H1 (cell line): ENCODE results near the gene FAM111A. TPM values are rescaled to one million over a fixed set of nuclear protein-coding genes. Genes with fewer than 3 reads are reported as not detected.

ENCODE experiments used
- CTCF ChIA-PET: fragments of 300-600 bp; sonication (Branson Sonifier 250); formaldehyde crosslinking; loops from one replicate; lab custom pipeline; 2021; ENCODE audit not compliant: partially characterized antibody; lab: Charles Lee
- POLR2A ChIA-PET: fragments of 300-600 bp; sonication (Branson Sonifier 250); formaldehyde crosslinking; loops from one replicate; lab custom pipeline; 2021; ENCODE audit warnings: inconsistent platforms; ENCODE audit not compliant: partially characterized antibody; lab: Charles Lee
- DNase-seq, 2 experiments: peaks; one replicate each; pipeline versions ENCODE4 v3.0.0 to v3.0.0-alpha.2; 2010 to 2022; ENCODE audit warnings: low spot score in 2 of 2, low read depth in 1 of 2, mixed read lengths in 1 of 2
- FAIRE-seq: peaks from 2 replicates; lab custom pipeline; 2011; peaks lifted over from hg19 to GRCh38; lab: Jason Lieb, UNC
- H2AFZ ChIP-seq: 2 replicates; pipeline ENCODE4 v1.8.1; 2012; ENCODE audit warnings: low read length, inconsistent platforms
- H2AK5ac ChIP-seq: 2 replicates; pipeline ENCODE4 v1.6.1; 2013; ENCODE audit warnings: low read depth, low read length
- H2BK120ac ChIP-seq: replicated peaks from 2 replicates; pipeline ENCODE3; 2013; ENCODE audit warnings: low read depth, low read length, inconsistent platforms
- H2BK12ac ChIP-seq: 2 replicates; pipeline ENCODE4 v1.6.1; 2013; ENCODE audit warnings: low read depth, low read length
- H2BK15ac ChIP-seq: 2 replicates; pipeline ENCODE4 v1.6.1; 2013; ENCODE audit warnings: low read length
- H2BK20ac ChIP-seq: 2 replicates; pipeline ENCODE4 v1.6.1; 2013; ENCODE audit warnings: low read length
- H2BK5ac ChIP-seq: 2 replicates; pipeline ENCODE4 v1.6.1; 2013; ENCODE audit warnings: low read depth, low read length
- H3K14ac ChIP-seq: 2 replicates; pipeline ENCODE4 v1.6.1; 2013; ENCODE audit warnings: inconsistent platforms; ENCODE audit not compliant: insufficient read length
- H3K18ac ChIP-seq: 2 replicates; pipeline ENCODE4 v1.6.1; 2013; ENCODE audit warnings: low read length; ENCODE audit errors: extremely low read depth
- H3K23ac ChIP-seq: 2 replicates; pipeline ENCODE4 v1.6.1; 2013; ENCODE audit warnings: inconsistent platforms; ENCODE audit not compliant: insufficient read length
- H3K23me2 ChIP-seq: 2 replicates; pipeline ENCODE4 v1.6.1; 2013; ENCODE audit warnings: low read depth, low read length
- H3K27ac ChIP-seq: 2 replicates; pipeline ENCODE4 v1.6.1; 2011; ENCODE audit warnings: low read depth, low read length, inconsistent platforms
- H3K27me3 ChIP-seq, 4 experiments: replicated peaks in 1 of 4; 1 replicate in 1 of 4; 2 replicates in 3 of 4; pipeline versions ENCODE4 v1.6.1 to v1.8.1; 2011 to 2013; ENCODE audit warnings: low read length in 3 of 4, mild to moderate bottlenecking in 3 of 4, inconsistent platforms in 2 of 4, mixed read lengths in 2 of 4, moderate library complexity in 1 of 4; ENCODE audit not compliant: control insufficient read depth in 3 of 4, insufficient read depth in 3 of 4; ENCODE audit errors: extremely low read depth in 1 of 4
- H3K36me3 ChIP-seq, 4 experiments: 2 replicates each; pipeline versions ENCODE4 v1.6.1 to v1.8.1; 2011 to 2013; ENCODE audit warnings: mild to moderate bottlenecking in 4 of 4, low read length in 3 of 4, moderate library complexity in 2 of 4, control low read depth in 1 of 4, inconsistent platforms in 1 of 4; ENCODE audit not compliant: insufficient read depth in 4 of 4, control insufficient read depth in 2 of 4
- H3K4ac ChIP-seq: replicated peaks from 2 replicates; pipeline ENCODE3; 2013; ENCODE audit warnings: low read length, low read depth, mixed read lengths, inconsistent platforms; ENCODE audit not compliant: insufficient read length
- H3K4me1 ChIP-seq, 4 experiments: replicated peaks in 1 of 4; 1 replicate in 1 of 4; 2 replicates in 3 of 4; pipeline versions ENCODE4 v1.6.1 to v1.8.1; 2011 to 2013; ENCODE audit warnings: low read length in 3 of 4, inconsistent platforms in 2 of 4, mixed read lengths in 1 of 4; ENCODE audit not compliant: insufficient read depth in 4 of 4, control insufficient read depth in 3 of 4
- H3K4me2 ChIP-seq, 2 experiments: 2 replicates each; pipeline versions ENCODE4 v1.6.1 to v1.8.1; 2011 to 2013; ENCODE audit warnings: low read depth in 2 of 2, low read length in 2 of 2, control low read depth in 1 of 2, inconsistent platforms in 1 of 2, mild to moderate bottlenecking in 1 of 2; ENCODE audit not compliant: insufficient read depth in 1 of 2
- H3K4me3 ChIP-seq, 4 experiments: fragments of 200-600, 300-600 bp in 1 of 4; sonication (generic), shearing (Covaris generic), sonication (Bioruptor Twin) in 1 of 4; 2 replicates each; pipeline versions ENCODE4 v1.5.1 to v1.8.1; 2011 to 2016; ENCODE audit warnings: low read length in 4 of 4, low read depth in 3 of 4, control low read depth in 2 of 4, inconsistent platforms in 2 of 4, mild to moderate bottlenecking in 2 of 4, mixed read lengths in 1 of 4, moderate library complexity in 1 of 4; ENCODE audit not compliant: insufficient read depth in 2 of 4; ENCODE audit errors: extremely low read depth in 1 of 4
- H3K56ac ChIP-seq: replicated peaks from 2 replicates; pipeline ENCODE3; 2013; ENCODE audit warnings: low read depth, mild to moderate bottlenecking, mixed read lengths, low read length, inconsistent platforms; ENCODE audit not compliant: insufficient read length
- H3K79me1 ChIP-seq: 2 replicates; pipeline ENCODE4 v1.6.1; 2013; ENCODE audit warnings: low read depth, low read length, control low read depth
- H3K79me2 ChIP-seq, 2 experiments: 2 replicates each; pipeline versions ENCODE4 v1.6.1 to v1.8.1; 2012 to 2013; ENCODE audit warnings: low read length in 2 of 2, mild to moderate bottlenecking in 2 of 2, inconsistent platforms in 1 of 2; ENCODE audit not compliant: insufficient read depth in 2 of 2, control insufficient read depth in 1 of 2
- H3K9ac ChIP-seq, 4 experiments: replicated peaks in 1 of 4; 1 replicate in 1 of 4; 2 replicates in 3 of 4; pipeline versions ENCODE4 v1.6.1 to v1.8.1; 2011 to 2013; ENCODE audit warnings: low read depth in 3 of 4, low read length in 3 of 4, control low read depth in 2 of 4, mild to moderate bottlenecking in 2 of 4, moderate library complexity in 2 of 4, inconsistent platforms in 1 of 4; ENCODE audit errors: extremely low read depth in 1 of 4
- H3K9me3 ChIP-seq, 2 experiments: 2 replicates each; pipeline versions ENCODE4 v1.6.1 to v1.8.1; 2012 to 2013; ENCODE audit warnings: mild to moderate bottlenecking in 2 of 2, moderate library complexity in 2 of 2, control low read depth in 1 of 2, inconsistent platforms in 1 of 2, low read depth in 1 of 2, low read length in 1 of 2, mixed read lengths in 1 of 2; ENCODE audit not compliant: insufficient read depth in 2 of 2
- H4K20me1 ChIP-seq, 2 experiments: replicated peaks in 1 of 2; 2 replicates each; pipeline versions ENCODE3 to v1.8.1; 2011 to 2013; ENCODE audit warnings: inconsistent platforms in 2 of 2, low read length in 2 of 2, mild to moderate bottlenecking in 1 of 2; ENCODE audit not compliant: insufficient read depth in 2 of 2, control insufficient read depth in 1 of 2
- H4K5ac ChIP-seq: 2 replicates; pipeline ENCODE4 v1.6.1; 2013; ENCODE audit warnings: low read length, low read depth, mixed read lengths, inconsistent platforms; ENCODE audit not compliant: insufficient read length
- H4K8ac ChIP-seq: 2 replicates; pipeline ENCODE4 v1.8.0; 2013; ENCODE audit warnings: mild to moderate bottlenecking, moderate library complexity, low read length, inconsistent platforms; ENCODE audit not compliant: insufficient read depth; ENCODE audit errors: extremely low read depth
- H4K91ac ChIP-seq: replicated peaks from 2 replicates; pipeline ENCODE3; 2013; ENCODE audit warnings: low read length, mixed read lengths, inconsistent platforms; ENCODE audit not compliant: insufficient read length
- BACH1 ChIP-seq: IDR thresholded peaks from 2 replicates; pipeline ENCODE4 v1.6.1; 2012; ENCODE audit warnings: low read length, improper control_type of control experiment
- BRCA1 ChIP-seq: IDR thresholded peaks from 2 replicates; pipeline ENCODE4 v1.6.1; 2012; ENCODE audit warnings: low read depth, low read length, improper control_type of control experiment
- CBX8 ChIP-seq: fragments of 300-800, 300-1000 bp; sonication (generic); IDR thresholded peaks from 2 replicates; pipeline ENCODE4 v1.7.1; 2016; ENCODE audit warnings: low read depth, low read length, borderline replicate concordance
- CHD2 ChIP-seq: IDR thresholded peaks from 2 replicates; pipeline ENCODE4 v1.6.1; 2012; ENCODE audit warnings: low read length, improper control_type of control experiment
- EP300 ChIP-seq, 2 experiments: IDR thresholded peaks; 1 replicate in 1 of 2; 2 replicates in 1 of 2; pipeline ENCODE4 v1.6.1; 2011 to 2012; ENCODE audit warnings: low read depth in 2 of 2, low read length in 2 of 2, mild to moderate bottlenecking in 2 of 2, borderline replicate concordance in 1 of 2, inconsistent platforms in 1 of 2, moderate library complexity in 1 of 2
- MAFK ChIP-seq: IDR thresholded peaks from 2 replicates; pipeline ENCODE4 v1.6.1; 2012; ENCODE audit warnings: low read depth, mild to moderate bottlenecking, improper control_type of control experiment, low read length
- RXRA ChIP-seq: IDR thresholded peaks from 2 replicates; pipeline ENCODE4 v1.6.1; 2011; ENCODE audit warnings: low read depth, mild to moderate bottlenecking, low read length, moderate library complexity; ENCODE audit not compliant: insufficient read depth
- SIN3A ChIP-seq, 2 experiments: IDR thresholded peaks in 1 of 2; conservative IDR thresholded peaks in 1 of 2; 2 replicates each; pipeline ENCODE4 v1.6.1; 2011 to 2012; ENCODE audit warnings: low read length in 2 of 2, improper control_type of control experiment in 1 of 2, low read depth in 1 of 2, mild to moderate bottlenecking in 1 of 2
- SP1 ChIP-seq: IDR thresholded peaks from 2 replicates; pipeline ENCODE4 v1.6.1; 2011; ENCODE audit warnings: low read depth, low read length
- SP2 ChIP-seq: IDR thresholded peaks from 2 replicates; pipeline ENCODE4 v1.6.1; 2012; ENCODE audit warnings: mild to moderate bottlenecking, low read length, inconsistent platforms
- SP4 ChIP-seq: IDR thresholded peaks from 2 replicates; pipeline ENCODE4 v1.6.1; 2012; ENCODE audit warnings: low read length, inconsistent platforms
- TAF7 ChIP-seq: optimal IDR thresholded peaks from 2 replicates; pipeline ENCODE3; 2011; ENCODE audit warnings: low read depth, mild to moderate bottlenecking, inconsistent platforms, low read length, moderate library complexity, borderline replicate concordance
- TCF12 ChIP-seq: IDR thresholded peaks from 2 replicates; pipeline ENCODE4 v1.6.1; 2011; ENCODE audit warnings: low read depth, mild to moderate bottlenecking, low read length
- YY1 ChIP-seq: IDR thresholded peaks from 2 replicates; pipeline ENCODE4 v1.6.1; 2011; ENCODE audit warnings: low read depth, mild to moderate bottlenecking, low read length
- WGBS, 2 experiments: shearing (Covaris generic) in 1 of 2; methylation state at CpG; one replicate each; pipeline versions ENCODE4 v1.1.6 to v1.1.7; 2013 to 2015; ENCODE audit warnings: low lambda C conversion rate in 2 of 2, mixed read lengths in 2 of 2, inconsistent platforms in 1 of 2, low coverage in 1 of 2, missing lambda C conversion rate in 1 of 2; ENCODE audit not compliant: insufficient replicate concordance in 2 of 2, insufficient coverage in 1 of 2, insufficient read length in 1 of 2; ENCODE audit errors: extremely low coverage in 1 of 2, missing lambda C conversion rate in 1 of 2; 5-methylcytosine and 5-hydroxymethylcytosine counted together
- polyA plus RNA-seq, 7 experiments: library from polyadenylated mRNA; depleted of rRNA in 3 of 7; stranded (reverse) in 5 of 7; unstranded in 2 of 7; fragments of >200 nt in 5 of 7; fragments of 200-250 nt in 2 of 7; gene quantifications; 1 replicate in 5 of 7; 2 replicates in 1 of 7; 4 replicates in 1 of 7; pipeline versions ENCODE4 v1.2.1 to v1.2.3, GENCODE V29; 2011 to 2013; ENCODE audit warnings: missing spikeins in 2 of 7, mixed read lengths in 2 of 7
- total RNA-seq: library from RNA; stranded (reverse); fragmentation: NEBNext Ultra II Directional; extraction: Animal tissue kit (Norgen Biotek cat#: 25700); gene quantifications from 2 replicates; pipeline ENCODE4 v1.2.1, GENCODE V29; 2021

Gene FAM111A
- total and polyA plus RNA-seq, 2 of the 8 experiments (the other 6 are each of a cell fraction or from before 2014, with no cell fraction given): 10.2 to 29.9 TPM

GRCh38 chr11:59183771-59184170 lies 41.1 kb downstream of the FAM111A start:
- no peaks in the 10 kb centered on the region for H3K23me2 ChIP-seq
- H2AFZ ChIP-seq: no peak overlapping the region
- no peak overlapping the region for H3K27ac ChIP-seq
- no peak overlapping the region for H4K5ac ChIP-seq
- ChIA-PET POLR2A (interaction anchor here (9.4 kb wide), 1 partner anchor 11 kb away, joined by 79 read pairs; the partner anchor contains the start of gene DTX4), CTCF (interaction anchor here (1.1 to 9.5 kb wide), 11 partner anchors 8 to 82 kb away, joined by 3 to 201 read pairs (median 19); partner anchors contain the start of gene DTX4)
- H3K9me3 ChIP-seq: no peaks in the 10 kb centered on the region
- no peak overlapping the region for H2BK120ac ChIP-seq
- H4K8ac ChIP-seq: no peak overlapping the region
- FAIRE-seq (no peak), DNase-seq (no peak)
- H2AK5ac ChIP-seq: no peak overlapping the region
- no peak overlapping the region for H2BK12ac ChIP-seq
- H3K9ac ChIP-seq: no peak overlapping the region
- H3K4me1 ChIP-seq: peaks cover 0 to 8% (median 3%) of the 10 kb centered on the region in 4 experiments; a peak in 3 of 7 replicates
- H4K20me1 ChIP-seq: peaks cover 2 to 3% of the 10 kb centered on the region in 2 experiments
- no peak overlapping the region for H3K18ac ChIP-seq
- H3K23ac ChIP-seq: no peak overlapping the region
- H3K79me1 ChIP-seq: peaks cover 6% of the 10 kb centered on the region; the same call in 1 of the 2 replicates
- no peak overlapping the region for H3K4me2 ChIP-seq
- H4K91ac ChIP-seq: no peak overlapping the region
- H3K4me3 ChIP-seq: no peak overlapping the region
- H3K79me2 ChIP-seq: 0 out of 4 replicates have a peak, but pooled peaks cover 0 to 8% of the 10 kb centered on the region in 2 experiments
- no peaks in the 10 kb centered on the region for H3K27me3 ChIP-seq
- H3K4ac ChIP-seq: no peak overlapping the region
- no peak overlapping the region for H2BK20ac ChIP-seq
- H2BK15ac ChIP-seq: no peak overlapping the region
- 85% methylated on average over 1 of the region's 1 CpG; no CpG with 5 or more reads in 1 of the 2 experiments for WGBS, 2 experiments
- H2BK5ac ChIP-seq: no peak overlapping the region
- H3K56ac ChIP-seq: no peak overlapping the region
- no peak overlapping the region for H3K14ac ChIP-seq
- peaks cover 0 to 11% (median 4%) of the 10 kb centered on the region in 4 experiments; a peak in 4 of 8 replicates for H3K36me3 ChIP-seq
- TF ChIP-seq SP2 (no peak), MAFK (no peak), CBX8 (no peak), TAF7 (no peak), BACH1 (no peak), SP1 (no peak), CHD2 (no peak), TCF12 (no peak), SP4 (no peak), YY1 (no peak), BRCA1 (no peak), EP300 (IDR thresholded peaks at IDR 0.05; ENCODE audit: borderline replicate concordance in 1 of 2, low read depth in 2 of 2, low read length in 2 of 2) (no peak), SIN3A (conservative IDR thresholded peaks at IDR 0.05 in 1 of 2, IDR thresholded peaks at IDR 0.05 in 1 of 2; ENCODE audit: low read depth in 1 of 2, low read length in 2 of 2) (no peak), RXRA (no peak)
